Transverse colon (tissue), 4 donors: ENCODE measurements around the gene GPER1. TPM values are rescaled to one million over a fixed set of nuclear protein-coding genes. Genes with fewer than 3 reads are reported as not detected.

Source experiments
- DNase-seq: peaks from one replicate; pipeline ENCODE4 v3.0.0-alpha.2; 2019
- H3K27ac ChIP-seq, 4 donors: fragments of 200-600 bp; sonication (generic); 2 replicates each; pipeline ENCODE4 v1.5.1; 2016 to 2018; ENCODE audit warnings: inconsistent platforms in 4 of 4
- H3K27me3 ChIP-seq: fragments of 200-600 bp; sonication (generic); 2 replicates; pipeline ENCODE4 v1.5.1; 2017; ENCODE audit warnings: inconsistent platforms
- H3K36me3 ChIP-seq, 4 donors: fragments of 200-600 bp; sonication (generic); 2 replicates each; pipeline ENCODE4 v1.5.1; 2017 to 2019; ENCODE audit warnings: inconsistent platforms in 4 of 4
- H3K4me1 ChIP-seq, 4 donors: fragments of 200-600 bp; sonication (generic); 2 replicates each; pipeline ENCODE4 v1.5.1; 2017 to 2020; ENCODE audit warnings: inconsistent platforms in 4 of 4
- H3K4me3 ChIP-seq, 4 donors: fragments of 200-600 bp; sonication (generic); 1 replicate in 1 of 4; 2 replicates in 3 of 4; pipeline versions ENCODE4 v1.5.1 to v1.6.1; 2017 to 2019; ENCODE audit warnings: inconsistent platforms in 4 of 4
- H3K9me3 ChIP-seq, 2 donors: fragments of 200-600 bp; sonication (generic); 2 replicates each; pipeline ENCODE4 v1.5.1; 2017 to 2019; ENCODE audit warnings: inconsistent platforms in 2 of 2
- CTCF ChIP-seq, 5 experiments: fragments of 200-600 bp in 3 of 5; fragments of 450-650 bp in 2 of 5; sonication (generic) in 3 of 5; IDR thresholded peaks; 1 replicate in 2 of 5; 2 replicates in 3 of 5; pipeline ENCODE4 v1.5.1; 2016 to 2017; ENCODE audit warnings: antibody characterized with exemption in 5 of 5, inconsistent platforms in 3 of 5, mild to moderate bottlenecking in 2 of 5, moderate library complexity in 1 of 5
- EP300 ChIP-seq: sonication (generic); formaldehyde crosslinking; IDR thresholded peaks from one replicate; pipeline ENCODE4 v1.6.1; 2017; ENCODE audit warnings: antibody characterized with exemption, low read depth
- POLR2A ChIP-seq: fragments of 450-650 bp; IDR thresholded peaks from one replicate; pipeline ENCODE4 v1.6.1; 2016; ENCODE audit warnings: antibody characterized with exemption, mild to moderate bottlenecking, moderate library complexity
- POLR2AphosphoS5 ChIP-seq, 3 donors: sonication (generic); formaldehyde crosslinking; IDR thresholded peaks; one replicate each; pipeline ENCODE4 v1.6.1; 2016; ENCODE audit warnings: antibody characterized with exemption in 3 of 3
- WGBS, 2 donors: methylation state at CpG; one replicate each; pipeline ENCODE4 v1.1.5; 2018; ENCODE audit warnings: low coverage in 1 of 2; 5-methylcytosine and 5-hydroxymethylcytosine counted together
- in situ Hi-C, 4 donors: fragments of 200-750 bp; cut with MboI; loops; one replicate each; pipeline versions ENCODE4 v1.15.0 to v1.15.1; 2017; ENCODE audit warnings: low sequenced_read_pairs in 3 of 4, low pct_ligation_motif_present in 1 of 4, low pct_unique_long_range_greater_than_20kb in 1 of 4
- intact Hi-C: fragments of 100-400 bp; cut with DNase I; formaldehyde crosslinking; loops from one replicate; pipeline ENCODE4 v1.15.1; 2023; ENCODE audit warnings: low total_unique reads
- total RNA-seq, 4 donors: library from RNA; depleted of rRNA; stranded (reverse); fragments of >200 nt; gene quantifications; one replicate each; pipeline ENCODE4 v1.1.0, GENCODE V29; 2016

Gene GPER1
- total RNA-seq, 4 donors from 2014 or later, result 2.2 to 33.7 (median 11.7) TPM

GRCh38 chr7:1125603-1125969 lies 37.7 kb downstream of the GPER1 start:
- TF ChIP-seq CTCF (IDR thresholded peaks at IDR 0.05), result no peak
- TF ChIP-seq POLR2A, result no peak
- TF ChIP-seq EP300, result no peak
- no peak for TF ChIP-seq POLR2AphosphoS5 (IDR thresholded peaks at IDR 0.05)
- Histone ChIP-seq H3K4me3 (no peak overlapping the region), H3K36me3 (no peaks in the 10 kb centered on the region), H3K4me1 (peaks cover 4 to 9% (median 7%) of the 10 kb centered on the region in 4 donors), H3K27ac (no peak overlapping the region), H3K9me3 (no peaks in the 10 kb centered on the region), H3K27me3 (no peaks in the 10 kb centered on the region)
- intact Hi-C loops, result no loop called here
- 92 to 96% methylated on average over 5 to 16 of the region's 16 CpGs for WGBS, 2 donors
- in situ Hi-C loops, result loop anchor here in 1 of 4 donors (25.0 kb wide), 1 partner anchor 138 kb away; the partner anchor contains the start of genes COX19 and CYP2W1
- no peak for DNase-seq

GRCh38 chr7:1127001-1127400 lies 39.1 kb downstream of the GPER1 start:
- Histone ChIP-seq H3K9me3 (no peaks in the 10 kb centered on the region), H3K4me1 (peaks cover 4 to 9% (median 7%) of the 10 kb centered on the region in 4 donors), H3K4me3 (no peak overlapping the region), H3K36me3 (no peaks in the 10 kb centered on the region), H3K27ac (no peak overlapping the region), H3K27me3 (no peaks in the 10 kb centered on the region)
- DNase-seq, result no peak
- 90 to 93% methylated on average over 3 to 7 of the region's 7 CpGs for WGBS, 2 donors
- TF ChIP-seq POLR2AphosphoS5 (IDR thresholded peaks at IDR 0.05), result no peak
- TF ChIP-seq CTCF (IDR thresholded peaks at IDR 0.05), result no peak
- no peak for TF ChIP-seq EP300
- TF ChIP-seq POLR2A, result no peak
- intact Hi-C loops (no loop called here), in situ Hi-C loops (loop anchor here in 1 of 4 donors (25.0 kb wide), 1 partner anchor 140 kb away; the partner anchor contains the start of genes COX19 and CYP2W1)

DNA sequence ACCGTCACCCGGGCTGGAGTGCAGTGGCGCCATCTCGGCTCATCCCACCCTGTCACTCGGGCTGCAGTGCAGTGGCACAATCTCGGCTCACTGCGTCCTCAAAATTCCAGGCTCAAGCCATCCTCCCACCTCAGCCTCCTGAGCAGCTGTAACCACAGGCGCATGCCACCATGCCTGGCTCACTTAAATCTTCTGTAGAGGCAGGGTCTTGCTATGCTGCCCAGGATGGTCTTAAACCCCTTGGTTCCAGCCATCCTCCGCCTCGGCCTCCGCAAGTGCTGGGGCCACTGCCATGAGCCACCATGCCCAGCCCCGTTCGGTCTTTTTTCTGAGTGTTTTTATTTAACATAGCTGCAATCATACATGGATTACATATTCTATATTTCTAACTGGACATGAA lies 41.5 kb downstream of the GPER1 start:
- in situ Hi-C loops, result loop anchor here in 1 of 4 donors (25.0 kb wide), 1 partner anchor 142 kb away; the partner anchor contains the start of genes COX19 and CYP2W1
- Histone ChIP-seq H3K4me1 (peaks cover 0 to 4% (median 0%) of the 10 kb centered on the region in 4 donors), H3K36me3 (no peaks in the 10 kb centered on the region), H3K27ac (no peak overlapping the region), H3K9me3 (no peaks in the 10 kb centered on the region), H3K27me3 (no peaks in the 10 kb centered on the region), H3K4me3 (no peak overlapping the region)
- DNase-seq, result no peak
- intact Hi-C loops, result no loop called here
- WGBS, 2 donors, result 96 to 100% methylated on average over 5 to 13 of the region's 13 CpGs
- TF ChIP-seq CTCF (IDR thresholded peaks at IDR 0.05) (no peak), EP300 (no peak)

- Histone ChIP-seq H3K27ac (no peak overlapping the region), H3K4me3 (no peak overlapping the region), H3K27me3 (no peaks in the 10 kb centered on the region), H3K9me3 (no peaks in the 10 kb centered on the region), H3K36me3 (no peaks in the 10 kb centered on the region), H3K4me1 (no peaks in the 10 kb centered on the region)
- intact Hi-C loops, result no loop called here
- DNase-seq, result no peak
- TF ChIP-seq POLR2A (no peak), POLR2AphosphoS5 (IDR thresholded peaks at IDR 0.05) (no peak), CTCF (IDR thresholded peaks at IDR 0.05) (no peak), EP300 (no peak)
- in situ Hi-C loops, result loop anchor here in 1 of 4 donors (25.0 kb wide), 1 partner anchor 143 kb away; the partner anchor contains the start of genes COX19 and CYP2W1
- WGBS, 2 donors, result 90 to 94% methylated on average over 2 to 19 of the region's 26 CpGs
Measured at GRCh38 chr7:1130021-1130990, 42.4 kb downstream of the GPER1 start.
